ENCODE measurements around the gene AP2M1. TPM values are rescaled to one million over a fixed set of nuclear protein-coding genes. Genes with fewer than 3 reads are reported as not detected.
A peak's percentile ranks its signal among the peaks of the same experiment; 100 is the strongest.

Gene AP2M1
- total RNA-seq, 1 donor from 2014 or later, result 329 TPM

- DNase-seq (ENCODE audit: low read depth), result no peak
Measured at GRCh38 chr3:184177767-184178306, 3.2 kb downstream of the AP2M1 start.

GRCh38 chr3:184178521-184179138 lies 4.0 kb downstream of the AP2M1 start:
- peak; percentile 64 for DNase-seq (ENCODE audit: low read depth)

GRCh38 chr3:184180165-184180564 lies 5.5 kb downstream of the AP2M1 start:
- no peak for DNase-seq (ENCODE audit: low read depth)

GRCh38 chr3:184181596-184181995 lies 6.9 kb downstream of the AP2M1 start:
- no peak for DNase-seq (ENCODE audit: low read depth)

GRCh38 chr3:184183679-184184078 lies 9.0 kb downstream of the AP2M1 start:
- no peak for DNase-seq (ENCODE audit: low read depth)

- DNase-seq (ENCODE audit: low read depth), result no peak
Measured at GRCh38 chr3:184184546-184185230, 10.0 kb downstream of the AP2M1 start.

GRCh38 chr3:184185461-184186183 lies 11.0 kb downstream of the AP2M1 start:
- peak; percentile 99 for DNase-seq (ENCODE audit: low read depth)

- peak; percentile 22 for DNase-seq (ENCODE audit: low read depth)
Measured at GRCh38 chr3:184186184-184186901, 11.7 kb downstream of the AP2M1 start, which contains the start of gene ABCF3. Gene ABCF3, plus strand, starts transcription at chr3:184186199. Its CDS starts 9 bp downstream, at chr3:184186208.

- no peak for DNase-seq (ENCODE audit: low read depth)
Measured at GRCh38 chr3:184186902-184187207, 12.2 kb downstream of the AP2M1 start.

GRCh38 chr3:184188080-184188479 lies 13.4 kb downstream of the AP2M1 start:
- no peak for DNase-seq (ENCODE audit: low read depth)

GRCh38 chr3:184189421-184189820 lies 14.8 kb downstream of the AP2M1 start:
- DNase-seq (ENCODE audit: low read depth), result no peak

- DNase-seq (ENCODE audit: low read depth), result no peak
Measured at GRCh38 chr3:184192889-184193288, 18.2 kb downstream of the AP2M1 start.

GRCh38 chr3:184193991-184194539 lies 19.4 kb downstream of the AP2M1 start:
- no peak for DNase-seq (ENCODE audit: low read depth)

GRCh38 chr3:184196536-184196935 lies 21.9 kb downstream of the AP2M1 start:
- peak; percentile 93 for DNase-seq (ENCODE audit: low read depth)

- no peak for DNase-seq (ENCODE audit: low read depth)
Measured at GRCh38 chr3:184198509-184198908, 23.9 kb downstream of the AP2M1 start.

GRCh38 chr3:184200825-184201224 lies 26.2 kb downstream of the AP2M1 start:
- no peak for DNase-seq (ENCODE audit: low read depth)

GRCh38 chr3:184203526-184203925 lies 28.9 kb downstream of the AP2M1 start:
- peak; percentile 40 for DNase-seq (ENCODE audit: low read depth)

GRCh38 chr3:184209146-184209923 lies 34.7 kb downstream of the AP2M1 start:
- DNase-seq (ENCODE audit: low read depth), result no peak

- no peak for DNase-seq (ENCODE audit: low read depth)
Measured at GRCh38 chr3:184211297-184211696, 36.6 kb downstream of the AP2M1 start.

GRCh38 chr3:184211718-184212117 lies 37.1 kb downstream of the AP2M1 start:
- DNase-seq (ENCODE audit: low read depth), result no peak
